ENCODE data around the gene PFKFB4.

PFKFB4 gene

GRCh38 chr3:48556796-48557626 lies at the start of gene PFKFB4:
Gene PFKFB4 (minus strand): TSS chr3:48556803. CDS start chr3:48556777, 26 bp downstream.
- DNase-seq = peak; percentile 93

- no peak for DNase-seq
These were observed 45.0 kb upstream of the PFKFB4 start for GRCh38 chr3:48601622-48601994.

GRCh38 chr3:48600711-48601621 lies 44.4 kb upstream of the PFKFB4 start:
- no peak for DNase-seq

DNA sequence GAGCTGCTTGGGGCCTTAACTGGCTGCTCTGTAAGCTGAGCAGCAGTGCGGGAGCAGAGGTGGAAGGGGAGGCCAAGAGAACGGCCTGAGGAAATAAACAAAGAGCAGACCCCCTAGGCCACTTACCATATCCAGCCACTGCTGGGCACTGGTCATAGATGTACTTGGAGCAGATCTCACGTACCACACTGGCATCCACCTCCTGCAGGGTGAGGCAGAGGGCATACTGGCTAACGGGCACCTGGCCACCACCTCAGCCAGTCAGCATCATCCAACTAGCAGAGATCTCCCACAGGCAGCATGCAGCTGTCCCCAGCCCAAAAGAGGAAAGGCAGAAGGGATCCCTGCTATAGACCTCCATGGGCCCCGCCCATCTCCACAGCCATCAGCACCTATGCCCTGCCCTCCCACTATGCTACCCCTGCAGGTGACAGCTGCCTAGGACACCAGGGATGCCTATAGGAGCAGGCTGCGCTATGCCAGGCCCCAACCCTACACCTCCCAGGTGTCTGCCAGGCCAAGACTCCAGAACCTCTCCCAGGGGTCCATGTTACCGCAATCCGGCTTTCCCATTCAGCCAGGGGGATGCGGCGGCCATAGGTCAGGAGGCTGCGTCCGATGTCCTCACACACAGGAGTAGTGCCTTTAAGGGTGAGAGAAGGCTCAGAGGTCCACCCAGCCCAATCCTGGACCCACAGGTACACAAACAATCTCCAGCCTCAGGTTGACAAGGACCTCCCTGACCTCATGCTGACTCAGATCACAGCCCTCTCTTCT lies 43.1 kb upstream of the PFKFB4 start:
- no peak for DNase-seq

- DNase-seq = no peak
These were observed 42.5 kb upstream of the PFKFB4 start for GRCh38 chr3:48599077-48599501.

DNA sequence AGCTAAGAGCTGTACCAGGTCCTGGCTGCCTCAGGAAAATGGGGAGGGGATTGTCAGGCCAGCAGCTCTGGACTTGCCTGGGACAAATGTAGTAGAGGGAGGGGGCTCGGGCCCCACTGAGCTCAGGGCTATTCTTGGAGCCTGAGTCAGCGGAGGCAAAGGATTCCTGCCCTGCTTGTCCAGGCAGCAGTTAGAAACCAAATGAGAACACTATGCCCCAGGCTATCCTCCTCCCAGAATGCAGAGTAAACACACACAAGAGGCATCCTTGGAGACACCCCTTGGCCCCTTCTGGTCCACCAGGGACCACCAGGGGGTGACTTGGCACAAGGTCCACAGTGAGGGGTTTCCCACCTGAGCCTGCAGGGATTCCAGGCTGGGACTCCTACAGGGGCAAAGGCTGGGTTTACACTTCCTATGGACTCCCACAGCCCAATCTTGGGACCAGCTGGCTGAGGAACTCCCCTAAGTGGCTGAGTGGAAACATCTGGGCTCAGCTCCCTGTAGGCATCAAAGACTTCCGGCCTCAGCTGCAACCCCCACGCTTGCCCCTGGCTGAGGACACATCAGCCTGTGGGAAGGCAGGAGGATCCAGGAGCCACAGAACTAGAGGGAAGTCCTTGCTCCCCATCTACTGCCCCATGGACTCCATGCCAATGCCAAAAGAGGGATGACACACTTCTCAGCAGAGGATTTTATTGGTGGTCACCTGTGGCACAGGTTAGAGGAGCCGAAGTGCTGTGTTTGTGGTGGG lies 41.9 kb upstream of the PFKFB4 start:
- DNase-seq = no peak

GRCh38 chr3:48597408-48597800 lies 40.8 kb upstream of the PFKFB4 start:
- DNase-seq = no peak

DNA sequence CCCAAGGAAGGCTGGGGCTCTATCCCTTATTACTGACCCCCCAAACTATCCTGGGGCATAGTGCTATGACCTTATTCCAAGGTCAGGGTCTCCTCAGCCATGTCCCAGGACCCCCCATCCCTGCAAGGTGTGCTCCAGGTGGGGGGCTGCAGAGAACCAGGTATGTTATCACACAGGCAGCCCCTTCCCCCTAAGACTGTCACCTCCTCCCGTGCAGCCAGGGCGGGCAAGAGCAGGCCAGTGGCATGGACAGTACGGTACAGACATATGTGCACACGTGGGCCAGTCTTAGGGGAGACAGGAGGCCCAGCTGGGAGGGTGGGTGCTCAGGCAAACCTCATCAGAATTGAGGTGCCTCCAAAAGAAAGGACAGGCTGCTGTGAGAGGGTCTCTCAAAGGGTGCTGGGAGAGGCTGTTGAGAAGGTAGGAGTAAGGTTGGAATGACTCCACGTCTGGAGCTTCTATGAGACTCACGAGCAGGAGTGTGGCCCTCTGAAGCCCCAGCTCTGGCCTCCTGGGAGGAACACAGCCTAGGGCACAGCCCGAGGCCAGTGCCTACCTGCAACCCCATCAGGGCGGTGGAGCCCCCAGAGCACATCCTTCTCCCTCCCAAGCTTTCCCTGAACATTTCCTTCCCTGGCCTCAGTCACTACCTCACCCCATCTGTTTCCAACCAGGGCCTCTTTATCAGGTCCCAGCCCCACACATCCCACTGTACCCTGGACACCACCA lies 40.2 kb upstream of the PFKFB4 start:
- no peak for DNase-seq

- DNase-seq = no peak
These were observed 39.6 kb upstream of the PFKFB4 start for GRCh38 chr3:48596157-48596556.

DNA sequence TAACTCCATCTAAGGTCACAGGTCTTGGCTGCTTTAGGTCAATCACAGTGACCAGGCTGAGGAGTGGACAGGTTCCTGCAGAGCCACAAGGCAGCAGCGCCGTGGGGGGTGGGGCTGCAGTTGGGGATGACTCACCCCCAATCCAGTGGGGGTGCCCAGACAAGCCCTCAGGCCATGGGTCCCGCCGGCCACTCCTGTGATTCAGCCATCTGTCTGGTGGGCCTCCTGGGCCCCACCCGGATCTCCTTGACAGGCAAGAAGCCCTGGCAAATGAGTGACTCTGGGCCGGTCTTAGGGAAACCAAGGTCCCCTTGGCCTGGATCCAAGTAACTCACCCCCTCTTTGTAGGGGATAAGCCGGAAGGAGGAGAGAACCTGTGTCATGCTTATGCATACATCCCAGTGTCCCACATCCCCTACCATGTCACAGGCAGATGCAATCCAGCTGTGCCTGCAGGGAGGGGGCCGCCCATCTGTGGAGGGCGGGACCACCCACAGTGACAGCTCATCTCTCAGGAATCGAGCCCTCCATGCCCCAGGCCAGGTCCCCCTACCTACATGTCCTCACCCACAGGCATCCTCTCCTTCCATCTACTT lies 39.0 kb upstream of the PFKFB4 start:
- DNase-seq = no peak

GRCh38 chr3:48595075-48595525 lies 38.5 kb upstream of the PFKFB4 start, which contains the start of gene COL7A1:
Gene COL7A1 (minus strand): TSS chr3:48595329. CDS start chr3:48595159, 170 bp downstream.
- no peak for DNase-seq

- no peak for DNase-seq
These were observed 37.9 kb upstream of the PFKFB4 start for GRCh38 chr3:48594417-48595049.

DNA sequence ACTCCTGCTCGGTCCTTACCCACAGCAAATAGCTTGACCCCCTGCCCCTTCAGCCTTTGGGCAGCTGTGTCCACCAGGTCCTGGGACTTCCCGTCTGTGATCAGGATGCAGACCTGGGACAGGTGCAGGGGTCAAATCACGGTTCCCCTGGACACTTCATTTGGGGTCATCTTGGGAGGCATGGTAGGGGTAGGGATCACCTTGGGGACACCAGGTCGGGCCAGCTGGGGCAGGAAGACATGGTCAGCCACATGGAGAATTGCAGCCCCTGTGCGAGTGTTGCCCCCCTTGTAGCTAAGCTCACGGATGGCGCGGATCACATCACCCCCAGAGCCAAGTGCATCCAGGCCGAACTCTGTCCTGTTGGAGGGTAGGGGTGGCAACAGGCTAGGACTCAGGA lies 36.7 kb upstream of the PFKFB4 start:
- DNase-seq = no peak

GRCh38 chr3:48592519-48593087 lies 36.0 kb upstream of the PFKFB4 start:
- no peak for DNase-seq

- no peak for DNase-seq
These were observed 35.4 kb upstream of the PFKFB4 start for GRCh38 chr3:48591886-48592518.

GRCh38 chr3:48591436-48591835 lies 34.8 kb upstream of the PFKFB4 start:
- DNase-seq = no peak

DNA sequence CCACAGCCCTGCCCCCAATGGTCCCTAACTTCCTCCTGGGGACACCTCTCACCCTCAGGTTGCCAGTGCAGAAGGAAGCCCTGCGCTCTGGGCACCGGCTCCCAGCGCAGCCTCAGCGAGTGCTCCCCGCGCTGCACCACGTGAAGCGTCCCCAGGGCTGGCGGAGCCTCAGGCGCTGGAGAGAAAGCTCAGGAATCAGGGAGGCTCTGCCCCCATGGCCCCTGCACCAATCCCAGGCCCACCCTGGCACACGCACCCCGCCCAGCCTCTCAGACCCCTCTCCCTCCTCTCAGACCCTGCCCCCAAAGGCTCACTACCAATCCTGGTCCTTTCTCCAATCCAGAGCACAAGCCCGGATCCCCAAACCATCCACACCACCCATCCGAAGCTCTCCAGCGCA lies 31.6 kb upstream of the PFKFB4 start:
- no peak for DNase-seq

DNA sequence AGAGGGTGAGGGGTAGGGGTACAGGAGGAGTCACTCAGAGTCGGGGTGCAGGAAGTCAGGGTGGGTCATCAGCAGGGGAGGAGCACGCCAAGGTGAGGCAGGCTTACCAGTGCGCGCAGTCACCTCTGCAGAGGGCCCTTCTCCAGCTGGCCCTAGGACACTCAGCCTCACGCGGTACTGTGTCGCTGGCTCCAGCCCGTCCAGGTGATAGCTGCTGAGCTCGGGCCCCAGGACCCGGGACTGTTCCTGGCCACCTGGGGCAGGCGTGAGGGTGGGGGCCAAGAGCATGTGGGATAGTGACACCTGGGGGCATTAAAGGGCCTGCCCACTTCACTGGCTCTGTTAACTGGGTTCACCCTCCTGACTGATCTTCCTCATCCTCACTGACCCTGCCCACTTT lies 31.1 kb upstream of the PFKFB4 start:
- no peak for DNase-seq

DNA sequence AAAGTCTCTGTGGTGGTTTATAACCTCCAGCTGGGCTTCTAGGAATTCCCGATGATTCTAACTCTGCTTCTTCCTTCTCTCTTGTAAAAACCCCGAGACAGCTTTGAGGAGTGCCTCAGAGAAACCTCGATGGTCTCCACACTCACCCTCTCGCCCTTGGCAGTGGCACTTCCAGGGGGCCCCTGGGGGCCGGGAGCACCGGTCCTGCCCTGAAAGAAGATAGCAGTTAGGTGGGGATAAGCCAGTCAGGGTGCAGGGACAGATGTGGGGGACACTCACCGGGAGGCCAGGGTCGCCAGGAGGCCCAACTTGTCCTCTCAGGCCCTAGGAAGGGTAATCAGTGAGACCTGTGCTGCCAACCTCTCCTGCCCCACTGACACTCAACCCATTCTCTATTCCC lies 28.8 kb upstream of the PFKFB4 start:
- no peak for DNase-seq

- DNase-seq = no peak
These were observed 28.2 kb upstream of the PFKFB4 start for GRCh38 chr3:48584836-48585235.

All from NCI-H524 treated with DMSO at 0.1 percent for 48 hours (cell line).